ENCODE data around the gene STK16. TPM values are rescaled to one million over a fixed set of nuclear protein-coding genes. Genes with fewer than 3 reads are reported as not detected.
"Not testable (repeated sequence)": the region's sequence is repeated elsewhere in the genome, so short reads cannot be mapped to it uniquely, and the experiment has no call there.

The STK16 gene
- total RNA-seq, 1 experiment from 2014 or later: 22.3 TPM

- DNase-seq (ENCODE audit: low read depth): no peak
Observed at GRCh38 chr2:219243291-219243761, 2.0 kb upstream of the STK16 start.

DNA sequence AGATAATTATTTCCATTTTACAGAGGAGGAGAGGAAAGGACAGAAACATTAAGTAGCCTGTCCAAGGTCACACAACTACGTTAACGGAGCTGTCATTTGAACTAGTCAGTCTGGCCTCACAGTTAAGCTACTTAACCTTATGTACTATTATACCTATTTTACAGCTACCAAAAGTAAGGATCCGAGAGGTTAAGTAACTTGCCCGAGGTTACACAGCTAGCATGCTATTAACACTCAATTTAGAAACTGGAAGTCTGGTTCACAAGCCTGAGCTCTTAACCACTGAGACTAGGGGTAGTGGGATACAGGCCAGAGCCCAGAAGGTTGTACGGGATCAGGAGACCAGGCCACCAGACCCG, 511 bp upstream of the STK16 start:
- no peak for DNase-seq (ENCODE audit: low read depth)

DNA sequence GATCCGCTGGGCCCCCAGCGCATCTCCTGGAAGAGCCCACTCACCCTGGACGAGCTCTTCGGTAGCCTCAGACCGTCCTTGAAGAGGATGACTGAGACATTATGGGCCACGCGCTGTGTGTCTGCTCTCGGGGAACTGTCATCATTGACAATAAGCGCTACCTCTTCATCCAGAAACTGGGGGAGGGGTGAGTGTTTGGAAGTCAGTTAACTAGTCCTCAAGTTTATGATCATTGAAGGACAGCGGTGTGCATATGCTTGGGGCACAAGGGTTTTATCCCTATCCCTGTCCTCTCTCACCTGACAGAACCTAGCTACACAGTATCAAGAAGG, 586 bp downstream of the STK16 start:
- peak; percentile 13 for DNase-seq (ENCODE audit: low read depth)

DNA sequence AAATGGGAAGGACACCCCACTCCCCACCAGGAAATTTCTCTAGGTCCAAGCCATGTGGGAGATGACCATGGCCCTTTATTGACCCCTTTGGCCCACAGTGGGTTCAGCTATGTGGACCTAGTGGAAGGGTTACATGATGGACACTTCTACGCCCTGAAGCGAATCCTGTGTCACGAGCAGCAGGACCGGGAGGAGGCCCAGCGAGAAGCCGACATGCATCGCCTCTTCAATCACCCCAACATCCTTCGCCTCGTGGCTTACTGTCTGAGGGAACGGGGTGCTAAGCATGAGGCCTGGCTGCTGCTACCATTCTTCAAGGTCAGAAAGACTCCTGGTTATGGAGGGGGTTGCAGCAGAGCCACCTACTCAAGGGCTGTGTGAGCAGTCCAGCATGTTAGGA, 1.3 kb downstream of the STK16 start:
- DNase-seq (ENCODE audit: low read depth): no peak

DNA sequence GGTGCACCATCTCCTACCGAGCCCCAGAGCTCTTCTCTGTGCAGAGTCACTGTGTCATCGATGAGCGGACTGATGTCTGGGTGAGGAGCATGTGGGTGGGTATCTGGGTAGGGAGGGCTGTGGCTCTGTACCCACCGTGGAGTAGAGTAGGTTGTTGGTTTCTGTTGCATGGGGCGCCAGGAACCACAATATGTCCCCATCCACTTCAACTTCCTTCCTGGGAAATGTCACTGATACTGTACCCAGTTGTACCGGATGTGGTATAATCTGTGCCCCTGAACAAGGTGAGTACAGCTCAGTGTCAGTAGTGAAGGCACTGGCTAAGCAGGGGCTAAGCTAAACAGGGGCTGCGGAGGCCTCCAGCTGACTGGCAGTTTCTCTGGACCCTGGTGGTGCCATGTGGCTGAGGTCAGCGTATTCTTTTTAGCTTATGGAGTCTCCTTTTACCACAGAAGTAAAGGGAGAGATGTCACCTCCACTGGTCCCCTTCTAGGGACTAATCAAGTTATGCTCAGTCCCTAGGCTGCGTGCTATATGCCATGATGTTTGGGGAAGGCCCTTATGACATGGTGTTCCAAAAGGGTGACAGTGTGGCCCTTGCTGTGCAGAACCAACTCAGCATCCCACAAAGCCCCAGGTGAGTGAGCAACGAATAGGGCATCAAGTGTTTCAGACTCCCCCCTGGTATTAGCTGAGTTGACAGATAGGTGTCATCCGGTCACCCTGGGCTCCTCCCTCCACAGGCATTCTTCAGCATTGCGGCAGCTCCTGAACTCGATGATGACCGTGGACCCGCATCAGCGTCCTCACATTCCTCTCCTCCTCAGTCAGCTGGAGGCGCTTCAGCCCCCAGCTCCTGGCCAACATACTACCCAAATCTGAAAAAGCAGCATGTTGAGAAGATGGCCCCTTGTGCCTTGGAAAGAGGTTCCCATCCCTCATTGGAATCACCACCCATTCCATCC, 2.7 kb downstream of the STK16 start:
- no peak for DNase-seq (ENCODE audit: low read depth)

DNA sequence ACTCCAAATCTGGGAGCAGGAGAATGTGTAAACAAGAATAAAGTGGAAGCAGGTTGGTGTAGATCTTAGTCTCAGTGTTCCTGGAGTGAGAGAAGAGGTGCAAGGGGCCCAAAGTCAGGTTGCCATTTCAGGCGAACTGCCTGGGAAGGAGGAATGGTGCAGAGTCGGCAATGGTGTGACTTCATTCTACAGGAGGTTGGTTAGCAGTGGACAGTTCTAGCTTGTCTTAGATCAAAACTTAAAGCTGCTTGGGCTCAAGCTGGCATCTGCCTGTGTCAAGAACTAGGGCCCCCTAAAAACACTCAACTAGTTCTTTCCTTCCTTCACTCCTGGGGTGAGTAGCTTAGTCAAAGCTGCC, 3.5 kb downstream of the STK16 start:
- DNase-seq (ENCODE audit: low read depth): no peak

DNA sequence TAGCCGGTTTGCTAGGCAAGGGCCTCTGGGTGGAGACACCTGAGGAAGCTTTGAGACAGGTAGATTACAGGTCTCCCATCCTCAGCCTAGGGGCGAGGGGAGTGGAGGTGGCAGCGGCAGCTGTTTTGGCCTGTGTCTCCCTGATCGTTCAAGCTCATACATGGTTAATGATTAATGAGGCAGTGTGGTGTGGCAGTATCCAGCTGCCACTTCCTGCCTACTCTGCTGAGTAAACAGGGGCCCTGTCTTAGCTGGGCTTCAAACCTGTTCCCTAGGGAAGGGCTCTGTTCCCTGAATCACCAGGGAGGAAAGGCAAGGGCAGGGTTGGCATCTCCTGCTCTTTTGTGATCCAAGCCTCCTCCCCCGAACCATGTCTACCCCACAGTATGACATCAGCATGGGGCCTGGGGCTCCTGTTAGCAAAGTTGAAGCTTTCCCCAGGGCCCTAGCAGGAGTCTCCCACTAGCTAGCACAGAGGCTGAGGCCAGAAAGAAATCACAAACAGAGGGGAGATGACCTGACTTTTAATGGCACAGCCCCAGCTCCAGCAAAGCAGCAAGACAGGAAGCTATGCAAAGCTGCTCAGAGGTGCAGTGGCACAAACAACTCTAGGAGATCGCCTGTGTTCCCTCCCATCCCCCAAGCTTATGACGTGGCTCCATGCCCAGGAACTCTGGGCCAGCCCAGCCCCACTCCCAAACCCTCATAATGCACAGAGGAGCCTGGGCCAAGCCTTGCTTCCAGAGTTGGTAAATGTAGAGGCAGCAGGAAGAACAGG, 4.1 kb downstream of the STK16 start:
- peak; percentile 98 for DNase-seq (ENCODE audit: low read depth)

DNA sequence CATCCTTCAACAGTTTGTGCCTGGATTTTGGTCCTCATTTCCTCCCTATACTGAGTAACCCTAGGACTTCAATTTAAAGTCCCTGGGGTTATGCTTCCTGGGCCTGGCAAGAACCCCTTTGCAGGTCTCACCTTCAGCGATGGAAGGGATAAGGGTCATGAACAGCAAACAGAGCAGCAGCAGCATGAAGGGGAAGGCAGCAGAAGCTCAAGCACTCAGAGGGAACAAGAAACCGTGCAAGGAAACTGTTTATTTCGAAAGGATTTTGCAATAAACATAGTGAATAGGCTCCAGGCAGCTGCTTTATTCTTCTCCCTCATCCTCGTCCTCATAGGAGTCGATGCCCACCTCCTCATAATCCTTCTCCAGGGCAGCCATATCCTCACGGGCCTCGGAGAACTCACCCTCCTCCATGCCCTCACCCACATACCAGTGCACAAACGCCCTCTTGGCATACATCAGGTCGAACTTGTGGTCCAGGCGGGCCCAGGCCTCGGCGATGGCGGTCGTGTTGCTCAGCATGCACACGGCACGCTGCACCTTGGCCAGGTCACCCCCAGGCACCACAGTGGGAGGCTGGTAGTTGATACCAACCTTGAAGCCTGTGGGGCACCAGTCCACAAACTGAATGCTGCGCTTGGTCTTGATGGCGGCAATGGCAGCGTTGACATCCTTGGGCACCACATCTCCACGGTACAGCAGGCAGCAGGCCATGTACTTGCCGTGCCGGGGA, 4.9 kb downstream of the STK16 start:
- DNase-seq (ENCODE audit: low read depth): no peak

DNA sequence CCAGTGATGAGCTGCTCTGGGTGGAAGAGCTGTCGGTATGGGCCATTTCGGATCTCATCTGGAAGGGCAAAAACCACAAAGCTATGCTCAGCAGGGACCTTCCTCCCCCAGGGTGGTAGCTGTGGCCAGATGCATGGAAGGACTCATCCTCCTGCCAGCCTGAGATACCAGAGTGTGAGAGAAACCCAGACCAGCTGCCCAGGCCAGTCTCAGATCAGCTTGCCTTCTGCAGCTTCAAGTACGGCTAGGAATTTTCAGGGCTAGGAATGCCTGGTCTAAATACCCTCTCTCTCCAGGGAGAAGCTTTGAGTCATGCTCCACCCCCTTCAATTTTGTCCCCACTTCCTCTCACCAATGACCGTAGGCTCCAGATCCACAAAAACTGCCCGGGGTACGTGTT, 6.4 kb downstream of the STK16 start:
- peak; percentile 98 for DNase-seq (ENCODE audit: low read depth)

GRCh38 chr2:219252084-219252483, 6.8 kb downstream of the STK16 start:
- DNase-seq (ENCODE audit: low read depth): no peak

- peak; percentile 18 for DNase-seq (ENCODE audit: low read depth)
Observed at GRCh38 chr2:219252570-219252899, 7.3 kb downstream of the STK16 start.

- DNase-seq (ENCODE audit: low read depth): peak; percentile 90
Observed at GRCh38 chr2:219252900-219253752, 7.8 kb downstream of the STK16 start, which contains the start of gene TUBA4B. Gene TUBA4B, plus strand, starts transcription at chr2:219253243. Its CDS starts 165 bp downstream, at chr2:219253408.

DNA sequence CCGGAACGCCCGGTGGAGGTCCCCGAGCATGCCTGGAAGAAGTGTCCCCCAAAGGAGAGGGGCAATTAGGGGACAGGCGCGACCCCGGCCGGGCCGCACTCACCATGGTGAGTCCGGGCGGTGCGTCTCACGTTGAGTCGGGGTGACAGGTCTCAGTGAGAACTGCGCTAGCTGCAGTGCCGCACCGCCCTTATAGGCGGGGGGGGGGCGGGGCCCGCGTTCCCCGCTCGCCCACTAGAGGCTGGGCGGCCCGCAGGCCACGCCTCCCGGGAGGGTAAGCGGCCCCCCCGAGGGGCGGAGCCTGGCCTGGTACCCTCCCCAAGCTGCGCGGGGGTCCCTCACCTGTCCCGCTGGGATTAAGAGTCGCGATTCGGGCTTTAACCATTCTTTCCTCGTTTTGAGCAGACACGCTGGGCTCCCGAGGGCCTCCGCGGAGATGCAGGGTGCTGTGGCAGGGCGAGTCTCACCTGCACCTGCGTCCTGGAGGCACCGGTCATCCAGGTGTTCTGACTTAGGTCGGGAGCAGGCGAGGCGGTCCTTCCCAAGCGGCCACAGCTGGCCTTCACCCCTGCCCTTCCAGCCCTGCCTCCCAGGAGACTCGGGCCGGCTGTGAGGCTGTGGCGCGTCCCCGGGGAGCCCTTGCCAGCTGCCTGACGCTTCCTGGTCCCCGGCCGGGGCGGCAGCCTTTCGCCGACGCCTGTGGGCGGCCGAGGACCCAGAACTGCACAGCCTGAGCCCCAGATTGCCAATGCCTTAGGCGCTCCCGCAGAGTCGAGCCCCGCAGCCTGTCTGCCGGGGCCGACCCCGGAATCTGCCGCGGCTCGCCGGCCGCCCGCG, 8.7 kb downstream of the STK16 start, which contains the start of gene TUBA4A:
Gene TUBA4A, minus strand, starts transcription at position 166 of the 837 bp plus-strand sequence. Its CDS starts 60 bp downstream, at position 106.
- DNase-seq (ENCODE audit: low read depth): peak; percentile 71

GRCh38 chr2:219254590-219255201, 9.4 kb downstream of the STK16 start:
- no peak for DNase-seq (ENCODE audit: low read depth)

DNA sequence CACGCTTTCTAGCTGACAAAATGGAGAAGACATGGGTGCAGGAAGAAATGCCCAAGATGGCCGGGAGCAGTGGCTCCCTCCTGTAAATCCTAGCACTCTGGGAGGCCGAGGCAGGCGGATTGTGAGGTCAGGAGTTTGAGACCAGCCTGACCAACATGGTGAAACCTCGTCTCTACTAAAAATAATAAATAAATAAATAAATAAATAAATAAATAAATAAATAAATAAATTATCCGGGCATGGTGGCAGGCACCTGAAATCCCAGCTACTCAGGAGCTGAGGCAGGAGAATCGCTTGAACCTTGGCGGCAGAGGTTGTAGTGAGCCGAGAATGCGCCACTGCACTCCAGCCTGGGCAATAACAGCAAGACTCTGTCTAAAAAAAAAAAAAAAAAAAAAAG, 13.7 kb downstream of the STK16 start:
- not testable (repeated sequence) for DNase-seq (ENCODE audit: low read depth)

DNA sequence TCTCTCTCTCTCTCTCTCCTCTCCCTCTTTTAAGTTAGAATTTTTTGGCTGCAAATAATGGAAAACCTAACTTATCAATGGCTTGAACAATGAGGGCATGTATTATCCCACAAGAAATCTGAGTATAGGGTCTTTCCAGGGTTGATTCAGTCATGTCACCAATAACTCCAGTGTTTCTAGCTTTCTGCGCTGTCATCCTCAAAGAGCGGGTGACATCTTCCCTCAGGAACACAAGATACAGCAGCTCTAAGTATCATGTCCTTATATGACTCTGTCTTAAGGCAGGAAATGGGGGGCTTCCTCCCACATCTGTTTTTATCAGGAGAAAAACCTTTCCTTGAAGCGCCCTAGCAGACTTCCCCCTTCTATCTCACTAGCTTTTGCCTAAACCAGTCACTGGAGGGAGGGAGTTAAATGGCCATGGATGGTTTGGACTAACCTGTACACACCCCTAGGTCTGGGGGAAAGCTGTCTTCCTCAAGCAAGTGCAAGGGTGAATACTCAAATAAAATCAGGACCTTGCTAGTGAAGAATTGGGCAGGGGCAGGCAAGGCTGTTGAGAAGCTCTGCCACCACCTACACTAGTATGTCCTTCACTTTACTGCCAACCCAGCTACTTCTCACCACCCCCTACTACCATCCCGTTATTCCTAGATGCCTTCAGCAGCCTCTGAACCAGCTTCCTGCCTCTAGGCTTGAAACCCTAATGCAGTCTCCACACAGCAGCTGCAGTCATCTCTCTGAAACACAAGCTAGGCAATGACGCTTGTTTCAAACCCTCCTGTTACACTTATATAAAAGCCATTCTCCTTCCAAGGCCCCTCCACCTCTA, 16.0 kb downstream of the STK16 start:
- DNase-seq (ENCODE audit: low read depth): no peak

DNA sequence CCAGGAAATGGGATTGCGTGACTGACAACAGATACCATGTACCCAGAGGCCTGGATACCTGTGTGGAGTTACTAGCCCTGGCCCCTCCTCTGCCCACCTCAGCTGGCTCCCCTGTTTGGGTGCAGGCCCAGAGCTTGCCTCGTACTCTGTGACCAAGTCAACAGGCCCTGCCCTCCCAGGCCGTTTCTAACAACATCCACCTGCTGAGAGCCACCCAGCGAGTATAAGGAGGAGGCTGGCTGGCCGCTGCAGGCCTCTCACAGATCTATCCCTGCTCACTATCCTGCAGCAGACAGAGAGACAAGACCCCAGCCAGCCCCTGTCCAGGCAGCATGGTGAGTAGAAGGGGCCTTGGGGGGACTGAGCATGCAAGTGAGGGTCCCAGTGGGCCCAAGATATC, 21.0 kb downstream of the STK16 start:
- DNase-seq (ENCODE audit: low read depth): no peak

DNA sequence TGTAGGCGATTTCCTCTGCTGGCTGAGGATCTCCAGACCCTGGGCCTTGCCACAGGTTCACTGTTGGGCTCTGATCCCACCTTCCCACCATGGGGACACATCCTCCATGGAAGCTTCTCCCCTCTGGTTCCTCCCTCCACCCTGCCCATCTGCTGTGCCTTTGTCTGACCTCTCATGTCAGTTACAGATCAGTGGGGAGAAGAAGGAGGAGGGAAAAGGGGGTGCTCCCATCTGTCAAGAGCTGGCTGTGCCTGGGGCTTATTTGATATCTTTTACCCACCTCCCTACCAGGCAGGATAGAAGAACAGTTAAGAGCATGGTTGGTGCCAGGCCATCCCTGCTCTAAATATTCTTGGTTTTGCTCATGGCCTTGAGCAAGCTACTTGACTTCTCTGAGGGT, 21.6 kb downstream of the STK16 start:
- DNase-seq (ENCODE audit: low read depth): no peak

DNA sequence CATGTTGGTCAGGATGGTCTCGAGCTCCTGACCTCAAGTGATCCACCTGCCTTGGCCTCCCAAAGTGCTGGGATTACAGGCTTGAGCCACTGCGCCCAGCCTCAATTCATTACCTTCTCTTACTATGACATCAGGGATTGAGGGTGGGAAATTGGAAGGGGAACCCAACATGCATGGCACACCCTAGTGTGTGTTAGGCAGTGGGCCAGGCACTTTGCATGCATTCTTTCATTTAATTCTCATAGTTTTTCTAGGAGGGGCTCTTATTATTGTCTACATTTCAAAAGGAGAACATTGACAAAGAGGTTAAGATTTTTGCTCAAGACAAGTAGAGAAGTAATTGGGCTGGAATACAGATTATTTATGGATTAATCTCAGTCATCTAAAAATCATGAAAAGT, 23.0 kb downstream of the STK16 start:
- no peak for DNase-seq (ENCODE audit: low read depth)

Measured in LHCN-M2 (cell line).